ENCODE measurements around the gene STAT3. TPM values are rescaled to one million over a fixed set of nuclear protein-coding genes. Genes with fewer than 3 reads are reported as not detected.

The STAT3 gene
- total and polyA plus RNA-seq, 9 of the 15 experiments (the other 6 are each of a cell fraction or from before 2014, with no cell fraction given): 90.0 to 179 (median 114) TPM

- TF ChIP-seq PRDM10 (IDR thresholded peaks at IDR 0.05; ENCODE audit: partially characterized antibody) (peak; percentile 52), MEF2D (tag; conservative IDR thresholded peaks at IDR 0.05; ENCODE audit: low read depth) (no peak), GTF2F1 (IDR thresholded peaks at IDR 0.05; ENCODE audit: low read depth, low read length) (no peak), TEAD4 (IDR thresholded peaks at IDR 0.05; ENCODE audit: low read length) (peak; percentile 72), TEAD4 (CRISPR knock-in tag; IDR thresholded peaks at IDR 0.05; ENCODE audit: borderline replicate concordance) (no peak), ZNF146 (CRISPR knock-in tag; IDR thresholded peaks at IDR 0.05; ENCODE audit: unreplicated experiment) (no peak), ERF (CRISPR knock-in tag; IDR thresholded peaks at IDR 0.05) (0 out of 2 replicates have a peak, but pooled peaks have one; percentile 18), ZNF717 (CRISPR knock-in tag; IDR thresholded peaks at IDR 0.05) (no peak), PML (IDR thresholded peaks at IDR 0.05; ENCODE audit: low read length) (no peak), HIVEP1 (CRISPR knock-in tag; IDR thresholded peaks at IDR 0.05) (no peak), SMARCA5 (IDR thresholded peaks at IDR 0.05) (no peak), ZNF766 (CRISPR knock-in tag; conservative IDR thresholded peaks at IDR 0.05) (peak; percentile 64), ZKSCAN3 (CRISPR knock-in tag; IDR thresholded peaks at IDR 0.05) (no peak), XRCC5 (IDR thresholded peaks at IDR 0.05; ENCODE audit: low read depth, low read length) (peak; percentile 100), ZNF165 (CRISPR knock-in tag; IDR thresholded peaks at IDR 0.05; ENCODE audit: borderline replicate concordance) (no peak), ETV6 (IDR thresholded peaks at IDR 0.05; ENCODE audit: borderline replicate concordance in 1 of 2, low read depth in 2 of 2, low read length in 1 of 2) (no peak), ETV6 (CRISPR knock-in tag; IDR thresholded peaks at IDR 0.05; ENCODE audit: borderline replicate concordance) (0 out of 2 replicates have a peak, but pooled peaks have one; percentile 34), HINFP (tag; conservative IDR thresholded peaks at IDR 0.05; ENCODE audit: low read depth) (no peak), TSHZ1 (CRISPR knock-in tag; IDR thresholded peaks at IDR 0.05) (no peak), MCM5 (IDR thresholded peaks at IDR 0.05; ENCODE audit: low read depth) (no peak), ZNF354B (CRISPR knock-in tag; IDR thresholded peaks at IDR 0.05) (no peak), ZNF124 (CRISPR knock-in tag; IDR thresholded peaks at IDR 0.05) (no peak)
These were observed at the start of gene STAT3 (continued) for GRCh38 chr17:42388381-42389134.
